Muscle layer of duodenum (tissue), 2 donors: ENCODE data around the gene GPRIN2.
"Not testable (repeated sequence)": the region's sequence is repeated elsewhere in the genome, so short reads cannot be mapped to it uniquely, and the experiment has no call there.

ENCODE experiments used
- H3K27ac ChIP-seq: one replicate; pipeline ENCODE4 v1.7.0; 2013; ENCODE audit warnings: mild to moderate bottlenecking, low read length
- H3K27me3 ChIP-seq: one replicate; pipeline ENCODE4 v1.7.0; 2013; ENCODE audit warnings: low read depth, mild to moderate bottlenecking, control low read depth, low read length
- H3K36me3 ChIP-seq, 2 donors: one replicate each; pipeline ENCODE4 v1.7.0; 2013; ENCODE audit warnings: low read length in 2 of 2, control low read depth in 1 of 2, mild to moderate bottlenecking in 1 of 2; ENCODE audit not compliant: insufficient read depth in 2 of 2, control insufficient read depth in 1 of 2
- H3K4me1 ChIP-seq, 2 donors: one replicate each; pipeline ENCODE4 v1.7.0; 2013; ENCODE audit warnings: low read length in 2 of 2, mild to moderate bottlenecking in 2 of 2, control low read depth in 1 of 2, moderate library complexity in 1 of 2; ENCODE audit not compliant: insufficient read depth in 2 of 2, control insufficient read depth in 1 of 2
- H3K4me3 ChIP-seq, 2 donors: one replicate each; pipeline ENCODE4 v1.7.0; 2013; ENCODE audit warnings: low read length in 2 of 2, low read depth in 1 of 2, mild to moderate bottlenecking in 1 of 2
- H3K9me3 ChIP-seq, 2 donors: one replicate each; pipeline ENCODE4 v1.7.0; 2013; ENCODE audit warnings: low read length in 2 of 2, control low read depth in 1 of 2, mild to moderate bottlenecking in 1 of 2; ENCODE audit not compliant: control insufficient read depth in 1 of 2
- donor health status: healthy.

Gene GPRIN2

GRCh38 chr10:46584196-46584595 lies 27.7 kb upstream of the GPRIN2 start:
- not testable (repeated sequence) for H3K9me3 ChIP-seq, H3K4me3 ChIP-seq, H3K27ac ChIP-seq, H3K36me3 ChIP-seq, H3K27me3 ChIP-seq, H3K4me1 ChIP-seq

- not testable (repeated sequence) for H3K27ac ChIP-seq, H3K9me3 ChIP-seq, H3K36me3 ChIP-seq, H3K4me1 ChIP-seq, H3K27me3 ChIP-seq, H3K4me3 ChIP-seq
Observed at GRCh38 chr10:46582568-46582967, 26.1 kb upstream of the GPRIN2 start.

- H3K4me1 ChIP-seq: not testable (repeated sequence)
Observed at GRCh38 chr10:46581997-46582396, 25.5 kb upstream of the GPRIN2 start.

GRCh38 chr10:46579378-46579777 lies 22.9 kb upstream of the GPRIN2 start:
- not testable (repeated sequence) for H3K4me3 ChIP-seq, H3K27ac ChIP-seq, H3K9me3 ChIP-seq, H3K4me1 ChIP-seq, H3K36me3 ChIP-seq, H3K27me3 ChIP-seq

More at GRCh38 chr10:46581997-46582396, 25.5 kb upstream of the GPRIN2 start:
- H3K27ac ChIP-seq, H3K9me3 ChIP-seq, H3K4me3 ChIP-seq, H3K36me3 ChIP-seq, H3K27me3 ChIP-seq: not testable (repeated sequence)

GRCh38 chr10:46578474-46579178 lies 22.2 kb upstream of the GPRIN2 start, which contains the start of gene SYT15:
SYT15 (plus strand) TSS chr10:46579128; CDS start chr10:46579169, 41 bp downstream.
- H3K9me3 ChIP-seq, H3K4me3 ChIP-seq, H3K27me3 ChIP-seq: not testable (repeated sequence)

GRCh38 chr10:46577624-46578473 lies 21.4 kb upstream of the GPRIN2 start:
- H3K27me3 ChIP-seq, H3K4me1 ChIP-seq, H3K4me3 ChIP-seq, H3K36me3 ChIP-seq, H3K27ac ChIP-seq, H3K9me3 ChIP-seq: not testable (repeated sequence)

More at GRCh38 chr10:46578474-46579178, 22.2 kb upstream of the GPRIN2 start, which contains the start of gene SYT15:
- H3K36me3 ChIP-seq, H3K4me1 ChIP-seq, H3K27ac ChIP-seq: not testable (repeated sequence)

- not testable (repeated sequence) for H3K4me1 ChIP-seq, H3K27me3 ChIP-seq, H3K4me3 ChIP-seq, H3K27ac ChIP-seq, H3K36me3 ChIP-seq, H3K9me3 ChIP-seq
Observed at GRCh38 chr10:46573884-46574283, 17.4 kb upstream of the GPRIN2 start.

- H3K27ac ChIP-seq, H3K27me3 ChIP-seq, H3K36me3 ChIP-seq, H3K4me1 ChIP-seq, H3K9me3 ChIP-seq, H3K4me3 ChIP-seq: not testable (repeated sequence)
Observed at GRCh38 chr10:46573314-46573713, 16.9 kb upstream of the GPRIN2 start.

GRCh38 chr10:46572765-46573164 lies 16.3 kb upstream of the GPRIN2 start:
- not testable (repeated sequence) for H3K27ac ChIP-seq, H3K9me3 ChIP-seq, H3K36me3 ChIP-seq, H3K4me3 ChIP-seq, H3K4me1 ChIP-seq, H3K27me3 ChIP-seq

GRCh38 chr10:46570655-46571054 lies 14.2 kb upstream of the GPRIN2 start:
- H3K27me3 ChIP-seq, H3K36me3 ChIP-seq, H3K9me3 ChIP-seq, H3K4me3 ChIP-seq, H3K27ac ChIP-seq, H3K4me1 ChIP-seq: not testable (repeated sequence)

GRCh38 chr10:46567151-46567550 lies 10.7 kb upstream of the GPRIN2 start:
- not testable (repeated sequence) for H3K9me3 ChIP-seq, H3K4me3 ChIP-seq, H3K27me3 ChIP-seq, H3K4me1 ChIP-seq, H3K36me3 ChIP-seq, H3K27ac ChIP-seq
